ENCODE data around the gene SIGLEC11.

DNA sequence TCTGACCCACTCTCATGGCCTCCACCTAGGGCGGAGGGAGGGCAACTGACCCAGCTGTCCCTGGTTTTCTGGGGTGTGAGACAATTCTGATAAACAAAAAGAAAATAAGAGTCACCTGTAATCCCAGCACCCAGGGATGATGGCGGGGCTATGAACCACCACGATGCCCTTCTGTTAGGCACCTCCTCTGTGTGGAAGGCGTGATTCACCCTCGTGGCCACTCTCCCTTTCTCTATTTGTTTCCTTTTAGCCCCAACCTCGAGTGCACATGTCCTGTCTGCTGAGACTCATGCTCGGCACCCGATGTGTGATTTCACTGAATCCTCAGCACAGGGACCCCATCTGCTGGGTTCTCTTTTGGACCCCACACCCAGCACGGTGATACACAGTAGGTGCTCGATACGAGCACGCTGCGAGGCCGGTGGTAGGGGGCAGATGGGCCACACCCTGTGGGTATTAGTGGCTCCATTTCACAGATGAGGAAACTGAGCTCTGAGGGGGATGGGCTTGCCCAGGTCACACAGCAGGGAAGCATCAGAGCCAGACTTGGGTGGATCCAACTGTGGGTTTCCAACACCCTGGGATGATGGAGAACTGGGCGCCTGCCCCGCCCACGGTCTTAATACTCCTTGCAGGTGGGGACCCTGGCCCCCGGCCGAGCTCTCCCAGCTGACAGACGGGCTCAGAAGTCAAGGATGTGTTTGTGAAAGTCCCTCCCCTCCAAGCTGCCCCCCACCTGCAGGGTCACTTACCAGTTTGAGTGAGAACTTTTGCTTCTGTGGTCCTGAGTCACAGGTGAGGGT lies 39.3 kb upstream of the SIGLEC11 start:
- no peak for TF ChIP-seq POLR2A (IDR thresholded peaks at IDR 0.05)
- TF ChIP-seq, protein P1, sequence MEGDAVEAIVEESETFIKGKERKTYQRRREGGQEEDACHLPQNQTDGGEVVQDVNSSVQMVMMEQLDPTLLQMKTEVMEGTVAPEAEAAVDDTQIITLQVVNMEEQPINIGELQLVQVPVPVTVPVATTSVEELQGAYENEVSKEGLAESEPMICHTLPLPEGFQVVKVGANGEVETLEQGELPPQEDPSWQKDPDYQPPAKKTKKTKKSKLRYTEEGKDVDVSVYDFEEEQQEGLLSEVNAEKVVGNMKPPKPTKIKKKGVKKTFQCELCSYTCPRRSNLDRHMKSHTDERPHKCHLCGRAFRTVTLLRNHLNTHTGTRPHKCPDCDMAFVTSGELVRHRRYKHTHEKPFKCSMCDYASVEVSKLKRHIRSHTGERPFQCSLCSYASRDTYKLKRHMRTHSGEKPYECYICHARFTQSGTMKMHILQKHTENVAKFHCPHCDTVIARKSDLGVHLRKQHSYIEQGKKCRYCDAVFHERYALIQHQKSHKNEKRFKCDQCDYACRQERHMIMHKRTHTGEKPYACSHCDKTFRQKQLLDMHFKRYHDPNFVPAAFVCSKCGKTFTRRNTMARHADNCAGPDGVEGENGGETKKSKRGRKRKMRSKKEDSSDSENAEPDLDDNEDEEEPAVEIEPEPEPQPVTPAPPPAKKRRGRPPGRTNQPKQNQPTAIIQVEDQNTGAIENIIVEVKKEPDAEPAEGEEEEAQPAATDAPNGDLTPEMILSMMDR (IDR thresholded peaks at IDR 0.05): no peak
